HTR-8/SVneo (cell line): ENCODE measurements around the gene CAPZB.

Experiments
- DNase-seq: peaks from one replicate; pipeline ENCODE4 v3.0.0; 2011; ENCODE audit warnings: low spot score, mixed read lengths; ENCODE audit not compliant: insufficient read length
- FAIRE-seq: peaks from 2 replicates; lab custom pipeline; 2011; peaks lifted over from hg19 to GRCh38; lab: Jason Lieb, UNC

Gene CAPZB

GRCh38 chr1:19435181-19435580, 50.2 kb downstream of the CAPZB start:
- DNase-seq: no peak
- FAIRE-seq: no peak

- no peak for FAIRE-seq
Measured at GRCh38 chr1:19433719-19433998, 51.7 kb downstream of the CAPZB start.

GRCh38 chr1:19432943-19433718, 52.2 kb downstream of the CAPZB start:
- FAIRE-seq: no peak
- no peak for DNase-seq

More at GRCh38 chr1:19433719-19433998, 51.7 kb downstream of the CAPZB start:
- no peak for DNase-seq

- FAIRE-seq (peak; percentile 26), DNase-seq (peak; percentile 51)
Measured at GRCh38 chr1:19430121-19431068, 54.9 kb downstream of the CAPZB start.

- FAIRE-seq: no peak
Measured at GRCh38 chr1:19429611-19430010, 55.7 kb downstream of the CAPZB start.

GRCh38 chr1:19427087-19427781, 58.1 kb downstream of the CAPZB start:
- DNase-seq: no peak

More at GRCh38 chr1:19429611-19430010, 55.7 kb downstream of the CAPZB start:
- no peak for DNase-seq

GRCh38 chr1:19426294-19427086, 58.8 kb downstream of the CAPZB start:
- no peak for DNase-seq
- FAIRE-seq: no peak

More at GRCh38 chr1:19427087-19427781, 58.1 kb downstream of the CAPZB start:
- FAIRE-seq: no peak

- FAIRE-seq: no peak
Measured at GRCh38 chr1:19425646-19426239, 59.6 kb downstream of the CAPZB start.

GRCh38 chr1:19424651-19425570, 60.4 kb downstream of the CAPZB start:
- DNase-seq: no peak
- FAIRE-seq: no peak

More at GRCh38 chr1:19425646-19426239, 59.6 kb downstream of the CAPZB start:
- no peak for DNase-seq

GRCh38 chr1:19423130-19423529, 62.2 kb downstream of the CAPZB start:
- no peak for FAIRE-seq
- DNase-seq: no peak

- FAIRE-seq (no peak), DNase-seq (no peak)
Measured at GRCh38 chr1:19421365-19421764, 64.0 kb downstream of the CAPZB start.

- no peak for DNase-seq
Measured at GRCh38 chr1:19420606-19421005, 64.7 kb downstream of the CAPZB start.

GRCh38 chr1:19419691-19420090, 65.6 kb downstream of the CAPZB start:
- no peak for DNase-seq
- FAIRE-seq: no peak

More at GRCh38 chr1:19420606-19421005, 64.7 kb downstream of the CAPZB start:
- FAIRE-seq: no peak

- FAIRE-seq (no peak), DNase-seq (no peak)
Measured at GRCh38 chr1:19418503-19418971, 66.8 kb downstream of the CAPZB start.

GRCh38 chr1:19416921-19417470, 68.3 kb downstream of the CAPZB start:
- no peak for DNase-seq
- no peak for FAIRE-seq

- no peak for DNase-seq
- no peak for FAIRE-seq
Measured at GRCh38 chr1:19416145-19416544, 69.2 kb downstream of the CAPZB start.

- FAIRE-seq (no peak), DNase-seq (no peak)
Measured at GRCh38 chr1:19414515-19415121, 70.7 kb downstream of the CAPZB start.
